A549 treated with RU486 at 1 μM for 4 hours (cell line): ENCODE data around the gene RBAK. TPM values are rescaled to one million over a fixed set of nuclear protein-coding genes. Genes with fewer than 3 reads are reported as not detected.

ENCODE experiments used
- total RNA-seq: library from RNA; stranded (reverse); fragments of 200-300 nt; extraction: Qiagen RNA extraction; gene quantifications from 5 replicates; pipeline ENCODE4 v1.2.3, GENCODE V29; 2022; ENCODE audit warnings: low read depth

RBAK gene
- 2.8 to 6.7 TPM (median 6.3 TPM) in 5 replicates for total RNA-seq

DNA sequence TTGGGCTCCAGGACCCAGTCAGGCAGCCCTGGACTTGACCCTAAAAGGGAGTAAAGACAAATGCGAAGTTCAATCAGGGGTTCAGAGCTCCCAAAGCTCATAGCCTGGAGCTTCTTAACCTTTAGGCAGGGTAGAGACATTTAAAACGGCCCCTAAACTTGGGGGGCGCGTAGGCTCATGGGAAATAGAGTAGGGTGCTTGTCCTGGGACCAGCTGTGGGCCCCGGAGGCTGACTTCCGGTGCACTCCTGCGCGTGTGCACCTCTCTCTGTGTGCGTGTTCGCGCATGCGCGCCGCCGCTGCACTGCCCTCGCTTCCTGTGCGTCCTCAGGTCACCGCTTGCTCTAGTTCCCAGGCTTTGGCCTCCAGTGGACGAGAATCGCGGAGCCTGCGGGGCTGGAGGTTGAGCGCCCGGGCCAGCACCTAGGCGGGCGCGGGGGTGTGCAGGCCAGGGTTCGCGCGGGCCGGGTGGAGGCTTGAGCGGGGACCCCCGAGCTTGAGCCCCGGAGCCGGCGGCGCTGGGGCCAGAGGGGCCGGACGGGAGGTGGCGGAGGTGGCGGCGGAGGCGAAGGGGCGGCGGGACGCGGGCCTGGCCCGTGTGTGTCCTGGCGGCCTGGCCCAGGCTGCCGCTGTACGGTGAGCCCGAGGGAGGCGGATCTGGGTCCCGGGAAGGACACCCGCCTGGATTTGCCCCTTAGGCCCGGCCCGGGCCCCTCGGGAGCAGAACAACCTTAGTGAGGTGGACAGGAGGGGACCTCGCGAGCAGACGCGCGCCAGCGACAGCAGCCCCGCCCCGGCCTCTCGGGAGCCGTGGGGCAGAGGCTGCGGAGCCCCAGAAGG, at the start of gene RBAK:
TSS of gene RBAK (plus strand) at position 303 of the 839 bp plus-strand sequence. CDS start 2,217 bp downstream, outside the sequence.

Other genes starting within 250 kb of the RBAK start
- not detected in 5 replicates for gene PAPOLB, start 183.8 kb upstream of the RBAK start, total RNA-seq
- 0.98 to 2.7 TPM (median 1.9 TPM) in 5 replicates for gene RADIL, start 162.1 kb upstream of the RBAK start, total RNA-seq
- gene MMD2, start 86.7 kb upstream of the RBAK start, total RNA-seq: not detected in 5 replicates
- 43.0 to 57.5 TPM (median 55.2 TPM) in 5 replicates for gene WIPI2, start 144.4 kb downstream of the RBAK start, total RNA-seq
- gene SLC29A4, start 237.1 kb downstream of the RBAK start, total RNA-seq: 8.3 to 15.3 TPM (median 14.5 TPM) in 5 replicates